NB4 (cell line): ENCODE data around the gene ARSI.

Experiments used
- DNase-seq: peaks from one replicate; pipeline ENCODE4 v3.0.0; 2010; ENCODE audit warnings: low read depth
- H3K4me3 ChIP-seq: one replicate; pipeline ENCODE4 v1.5.1; 2011; ENCODE audit warnings: mild to moderate bottlenecking, low read depth, low read length, moderate library complexity
- CTCF ChIP-seq: IDR thresholded peaks from one replicate; pipeline ENCODE4 v1.5.1; 2012; ENCODE audit warnings: low read depth, low read length
- MYC ChIP-seq: IDR thresholded peaks from 2 replicates; pipeline ENCODE4 v1.6.1; 2011; ENCODE audit warnings: low read depth, low read length
- POLR2A ChIP-seq: IDR thresholded peaks from 2 replicates; pipeline ENCODE4 v1.6.1; 2011; ENCODE audit warnings: mild to moderate bottlenecking; ENCODE audit not compliant: insufficient read length; ENCODE audit errors: extremely low read depth
- TF ChIP-seq, protein P1 (sequence below): IDR thresholded peaks from 2 replicates; pipeline ENCODE4 v1.6.1; 2011; ENCODE audit warnings: low read depth, low read length

ARSI gene

DNA sequence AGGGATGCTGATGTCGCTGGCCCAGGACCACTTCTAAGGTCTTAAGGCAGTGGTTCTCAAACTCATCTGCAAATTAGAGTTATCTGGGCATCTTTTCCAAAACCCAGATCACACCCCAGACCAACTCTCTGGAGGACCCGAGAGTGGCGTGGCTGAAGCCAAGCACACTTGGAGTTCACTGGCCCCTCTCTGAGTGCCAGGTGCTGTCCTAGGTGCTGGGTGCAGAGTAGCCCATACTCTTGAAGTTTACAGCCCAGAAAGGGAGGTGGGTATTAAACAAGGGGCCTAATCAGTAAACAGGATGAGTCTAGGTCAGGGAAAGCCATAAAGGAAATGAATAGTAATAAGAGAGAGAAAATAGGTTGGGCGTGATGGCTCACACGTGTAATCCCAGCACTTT, 30.8 kb downstream of the ARSI start:
- no peak for DNase-seq
- TF ChIP-seq CTCF (no peak), POLR2A (no peak), MYC (no peak)
- TF ChIP-seq, protein P1, sequence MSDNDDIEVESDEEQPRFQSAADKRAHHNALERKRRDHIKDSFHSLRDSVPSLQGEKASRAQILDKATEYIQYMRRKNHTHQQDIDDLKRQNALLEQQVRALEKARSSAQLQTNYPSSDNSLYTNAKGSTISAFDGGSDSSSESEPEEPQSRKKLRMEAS, result no peak
- H3K4me3 ChIP-seq, result no peak overlapping the region

DNA sequence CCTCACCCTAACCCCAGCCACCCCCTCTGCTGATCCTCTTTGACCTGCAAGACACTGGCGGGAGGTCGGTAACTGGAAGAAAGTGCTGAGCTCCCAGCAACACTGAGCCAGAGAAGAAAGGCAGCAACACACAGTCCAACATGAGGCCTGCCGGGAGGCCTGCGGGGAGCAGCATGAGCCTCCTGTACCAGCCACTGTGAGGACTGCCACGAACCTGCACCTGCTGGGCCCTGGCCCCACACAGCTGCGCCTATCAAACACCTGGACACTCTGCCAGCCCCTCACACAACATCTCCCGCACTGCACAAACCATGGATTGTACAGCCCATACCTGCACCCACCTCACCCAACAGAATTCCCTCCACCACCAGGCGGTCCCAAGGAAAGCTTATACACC, 31.4 kb downstream of the ARSI start:
- TF ChIP-seq, protein P1, result no peak
- TF ChIP-seq CTCF, result no peak
- no peak for TF ChIP-seq MYC
- TF ChIP-seq POLR2A, result no peak
- no peak for DNase-seq

GRCh38 chr5:150270541-150271295, 32.0 kb downstream of the ARSI start:
- H3K4me3 ChIP-seq, result no peak overlapping the region
- no peak for DNase-seq
- TF ChIP-seq MYC, result no peak
- no peak for TF ChIP-seq POLR2A
- TF ChIP-seq CTCF, result no peak
- TF ChIP-seq, protein P1, result no peak

More for the DNA sequence above, 31.4 kb downstream of the ARSI start:
- H3K4me3 ChIP-seq, result no peak overlapping the region

DNA sequence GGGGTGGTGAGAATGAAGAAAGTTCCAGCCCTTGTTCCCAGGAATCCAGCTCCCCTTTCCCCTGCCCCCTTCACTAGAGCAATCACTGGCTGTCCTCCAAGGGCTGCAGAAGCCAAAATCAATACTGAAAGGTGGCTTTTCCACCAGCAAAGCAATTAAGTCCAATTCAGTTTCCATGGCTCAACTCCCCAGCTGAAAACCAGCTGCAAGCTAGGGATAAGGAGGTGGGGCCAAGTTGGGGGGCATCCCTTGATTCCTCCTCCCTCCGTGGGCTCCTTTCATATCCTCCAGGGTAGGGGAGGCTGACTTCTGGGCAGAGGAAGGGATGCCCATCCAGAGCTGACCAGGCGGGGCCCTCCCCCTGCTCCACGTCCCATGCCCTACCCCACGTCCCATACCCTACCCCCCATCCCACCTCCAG, 35.8 kb downstream of the ARSI start:
- no peak for DNase-seq
- TF ChIP-seq, protein P1, result no peak
- TF ChIP-seq POLR2A, result no peak
- no peak for TF ChIP-seq MYC
- TF ChIP-seq CTCF, result no peak
- no peak overlapping the region for H3K4me3 ChIP-seq

- no peak overlapping the region for H3K4me3 ChIP-seq
- no peak for DNase-seq
- TF ChIP-seq MYC (no peak), POLR2A (no peak), CTCF (no peak)
- TF ChIP-seq, protein P1, result no peak
These were observed 36.8 kb downstream of the ARSI start for GRCh38 chr5:150265870-150266383.
